ENCODE data around the gene ULK1.

The ULK1 gene

DNA sequence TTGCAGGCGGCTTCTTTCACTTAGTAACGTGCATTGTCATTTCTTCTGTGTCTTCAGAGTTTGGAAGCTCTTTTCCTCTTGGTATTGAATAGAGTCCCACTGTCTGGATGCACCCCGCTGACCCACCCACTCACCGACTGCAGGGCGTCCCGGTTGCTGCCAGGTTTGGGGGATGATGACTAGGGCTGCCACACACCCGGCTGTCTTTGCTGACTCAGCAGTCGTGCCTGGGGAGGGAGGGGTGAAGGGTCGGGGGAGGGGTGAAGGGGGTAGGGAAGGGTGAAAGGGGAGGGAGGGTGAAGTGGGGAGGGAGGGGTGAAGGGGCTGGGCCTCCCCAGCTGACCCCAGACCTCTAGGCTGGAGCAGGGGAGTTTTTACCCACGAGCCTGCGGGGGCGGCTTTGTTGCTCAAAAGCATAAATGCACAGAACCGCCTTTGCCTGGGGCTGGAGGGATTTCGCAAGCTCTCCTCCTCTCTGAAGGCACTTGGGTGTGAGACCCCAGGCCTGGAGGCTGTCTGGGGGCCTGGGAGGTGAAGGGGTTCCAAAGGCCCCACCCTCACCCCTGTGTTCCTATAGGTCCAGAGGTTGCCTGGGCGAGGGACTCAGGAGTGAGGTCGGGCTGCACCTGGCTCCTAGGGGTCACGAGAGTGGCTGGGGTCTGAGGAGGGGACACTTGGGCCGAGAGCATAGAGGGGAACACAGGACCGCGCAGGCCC, 31.3 kb upstream of the ULK1 start:
- FAIRE-seq (no peak), DNase-seq (ENCODE audit: insufficient read length, low spot score) (no peak)
- TF ChIP-seq, protein P1, sequence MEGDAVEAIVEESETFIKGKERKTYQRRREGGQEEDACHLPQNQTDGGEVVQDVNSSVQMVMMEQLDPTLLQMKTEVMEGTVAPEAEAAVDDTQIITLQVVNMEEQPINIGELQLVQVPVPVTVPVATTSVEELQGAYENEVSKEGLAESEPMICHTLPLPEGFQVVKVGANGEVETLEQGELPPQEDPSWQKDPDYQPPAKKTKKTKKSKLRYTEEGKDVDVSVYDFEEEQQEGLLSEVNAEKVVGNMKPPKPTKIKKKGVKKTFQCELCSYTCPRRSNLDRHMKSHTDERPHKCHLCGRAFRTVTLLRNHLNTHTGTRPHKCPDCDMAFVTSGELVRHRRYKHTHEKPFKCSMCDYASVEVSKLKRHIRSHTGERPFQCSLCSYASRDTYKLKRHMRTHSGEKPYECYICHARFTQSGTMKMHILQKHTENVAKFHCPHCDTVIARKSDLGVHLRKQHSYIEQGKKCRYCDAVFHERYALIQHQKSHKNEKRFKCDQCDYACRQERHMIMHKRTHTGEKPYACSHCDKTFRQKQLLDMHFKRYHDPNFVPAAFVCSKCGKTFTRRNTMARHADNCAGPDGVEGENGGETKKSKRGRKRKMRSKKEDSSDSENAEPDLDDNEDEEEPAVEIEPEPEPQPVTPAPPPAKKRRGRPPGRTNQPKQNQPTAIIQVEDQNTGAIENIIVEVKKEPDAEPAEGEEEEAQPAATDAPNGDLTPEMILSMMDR (IDR thresholded peaks at IDR 0.05; ENCODE audit: insufficient read depth, missing control alignments), result no peak

GRCh38 chr12:131863711-131864396, 30.6 kb upstream of the ULK1 start:
- FAIRE-seq, result no peak

GRCh38 chr12:131864469-131864868, 30.0 kb upstream of the ULK1 start:
- TF ChIP-seq, protein P1 (IDR thresholded peaks at IDR 0.05; ENCODE audit: insufficient read depth, missing control alignments), result no peak
- no peak for DNase-seq (ENCODE audit: insufficient read length, low spot score)
- no peak for FAIRE-seq

More at GRCh38 chr12:131863711-131864396, 30.6 kb upstream of the ULK1 start:
- DNase-seq (ENCODE audit: insufficient read length, low spot score), result no peak
- TF ChIP-seq, protein P1 (IDR thresholded peaks at IDR 0.05; ENCODE audit: insufficient read depth, missing control alignments), result no peak

- TF ChIP-seq, protein P1 (IDR thresholded peaks at IDR 0.05; ENCODE audit: insufficient read depth, missing control alignments), result no peak
- FAIRE-seq (no peak), DNase-seq (ENCODE audit: insufficient read length, low spot score) (no peak)
Observed at GRCh38 chr12:131865180-131865875, 29.1 kb upstream of the ULK1 start.

GRCh38 chr12:131867471-131867870, 27.0 kb upstream of the ULK1 start:
- DNase-seq (ENCODE audit: insufficient read length, low spot score) (no peak), FAIRE-seq (no peak)
- TF ChIP-seq, protein P1 (IDR thresholded peaks at IDR 0.05; ENCODE audit: insufficient read depth, missing control alignments), result no peak

GRCh38 chr12:131867891-131868675, 26.3 kb upstream of the ULK1 start:
- TF ChIP-seq, protein P1 (IDR thresholded peaks at IDR 0.05; ENCODE audit: insufficient read depth, missing control alignments), result no peak
- DNase-seq (ENCODE audit: insufficient read length, low spot score), result no peak
- FAIRE-seq, result no peak

All from D721Med (cell line).